WI38 (cell line): Measurements from ENCODE around the gene KIAA0513.

Source experiments
- H3K4me3 ChIP-seq: 2 replicates; pipeline ENCODE4 v1.5.1; 2011; ENCODE audit warnings: low read depth, mild to moderate bottlenecking, control low read depth, low read length
- CTCF ChIP-seq: IDR thresholded peaks from 2 replicates; pipeline ENCODE4 v1.5.1; 2012; ENCODE audit warnings: low read depth, mild to moderate bottlenecking, control low read depth, low read length

Gene KIAA0513

GRCh38 chr16:84999200-84999599 lies 28.4 kb upstream of the KIAA0513 start:
- H3K4me3 ChIP-seq, result 0 out of 2 replicates have a peak overlapping the region, but pooled peaks have one; percentile 6
- no peak for TF ChIP-seq CTCF

GRCh38 chr16:84999857-85000480 lies 27.6 kb upstream of the KIAA0513 start:
- H3K4me3 ChIP-seq, result no peak overlapping the region
- no peak for TF ChIP-seq CTCF

GRCh38 chr16:85002099-85002541 lies 25.5 kb upstream of the KIAA0513 start:
- no peak overlapping the region for H3K4me3 ChIP-seq
- no peak for TF ChIP-seq CTCF

DNA sequence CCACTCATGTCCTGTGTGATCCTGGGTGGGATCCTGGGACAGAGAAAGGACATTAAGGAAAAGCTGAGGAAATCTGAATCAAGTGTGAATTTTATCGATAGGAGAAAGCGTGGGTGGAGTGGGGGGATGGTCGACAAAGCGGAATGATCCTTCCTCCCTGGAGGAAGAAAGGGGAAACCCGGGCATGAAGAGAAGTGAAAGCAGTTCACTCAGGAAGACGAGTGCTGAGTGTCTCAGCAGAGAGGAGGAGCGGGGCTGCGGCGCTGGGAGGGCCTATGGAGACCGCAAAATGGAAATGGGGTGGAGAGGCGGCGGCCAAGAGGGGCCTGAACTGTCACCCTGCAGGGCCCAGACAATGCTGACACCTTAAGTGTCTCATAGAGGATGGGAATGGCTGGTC lies 25.0 kb upstream of the KIAA0513 start:
- no peak overlapping the region for H3K4me3 ChIP-seq
- no peak for TF ChIP-seq CTCF

DNA sequence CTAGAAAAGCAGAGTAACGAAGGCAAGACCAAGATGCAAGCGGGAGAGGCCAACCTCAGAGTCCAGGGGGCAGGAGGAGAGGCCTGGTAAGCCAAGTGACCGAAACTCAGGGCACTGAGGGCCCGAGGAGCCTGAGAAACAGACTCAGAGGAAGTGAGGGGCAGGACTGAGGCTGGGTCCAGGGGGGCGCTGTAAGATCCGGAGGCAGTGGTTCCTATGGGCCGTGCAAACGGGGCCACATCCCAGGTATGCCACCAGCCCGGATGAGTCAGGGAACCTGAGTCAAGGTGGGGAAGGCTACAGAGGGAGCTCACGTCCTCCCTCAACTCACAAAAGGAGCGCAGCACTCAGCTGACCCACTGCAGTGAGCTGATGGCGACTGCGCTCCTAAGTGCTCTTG lies 24.5 kb upstream of the KIAA0513 start:
- TF ChIP-seq CTCF, result no peak
- H3K4me3 ChIP-seq, result no peak overlapping the region

DNA sequence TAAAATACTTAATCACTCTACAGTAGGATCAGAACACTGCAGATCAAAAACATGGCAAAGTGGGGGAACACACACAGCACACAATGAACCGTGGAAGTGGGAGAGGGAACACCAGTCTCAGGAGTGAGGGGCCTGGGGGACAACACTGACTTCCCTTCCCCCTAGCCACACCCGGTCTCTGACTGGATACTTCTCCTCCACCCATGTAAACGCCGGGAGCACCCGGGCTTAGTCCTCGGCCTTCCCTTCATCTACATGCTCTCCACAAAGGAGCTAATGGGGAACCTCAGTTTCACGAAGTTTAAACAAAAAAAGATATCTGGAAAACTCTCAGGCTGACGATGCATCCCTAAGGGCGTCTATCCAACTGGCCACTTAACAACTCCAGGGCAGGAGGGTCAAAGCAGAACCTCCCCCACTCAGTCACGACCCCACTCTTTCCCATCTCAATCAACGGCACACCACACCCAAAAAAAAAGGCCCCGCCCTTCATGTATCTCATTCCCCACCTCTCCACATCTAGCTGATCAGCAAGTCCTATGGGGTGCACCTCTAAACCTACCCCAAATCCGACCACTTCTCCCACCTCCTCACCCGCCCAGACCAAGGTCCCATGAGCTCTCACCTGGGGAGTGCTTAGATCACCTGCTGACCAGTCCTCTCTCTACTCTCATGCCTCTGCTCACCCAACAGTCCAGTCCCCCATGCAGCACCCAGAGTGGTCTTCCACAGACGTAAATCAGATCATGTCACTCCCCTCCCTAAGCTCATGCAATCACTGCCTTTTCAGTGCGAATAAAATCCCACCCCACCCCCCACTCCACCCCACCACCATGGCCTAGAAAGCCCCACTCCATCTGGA lies 23.6 kb upstream of the KIAA0513 start:
- peak overlapping the region; percentile 36 for H3K4me3 ChIP-seq
- no peak for TF ChIP-seq CTCF

DNA sequence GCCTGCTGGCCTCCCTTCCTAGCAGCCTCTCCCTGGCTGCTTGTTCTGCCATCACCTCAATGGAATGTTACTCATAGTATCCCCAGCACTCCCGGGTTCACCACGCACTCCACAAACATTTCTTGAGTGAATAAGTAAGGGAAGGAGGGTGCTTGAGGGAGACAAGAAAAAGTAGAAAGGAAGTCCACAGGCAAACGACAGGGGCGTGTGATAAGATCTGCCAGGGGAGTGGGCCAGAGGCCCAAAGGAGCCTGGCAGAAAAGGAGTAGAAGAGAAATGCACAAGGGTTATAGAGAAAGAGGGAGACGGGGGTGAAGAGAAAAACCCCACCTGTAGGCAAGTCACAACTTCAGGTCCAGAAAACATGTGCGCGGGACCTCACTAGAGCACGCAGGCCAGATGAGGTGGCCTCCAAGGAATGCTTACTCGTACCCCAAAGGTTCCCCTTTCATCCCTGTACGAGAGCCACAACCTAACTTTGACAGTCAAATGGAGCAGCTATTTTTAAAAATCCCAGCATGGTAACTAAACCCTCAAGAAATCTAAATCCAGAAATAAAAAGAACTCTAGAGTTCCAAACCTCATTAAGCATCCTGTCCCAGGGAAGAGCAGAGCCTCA lies 22.9 kb upstream of the KIAA0513 start:
- TF ChIP-seq CTCF, result no peak
- H3K4me3 ChIP-seq, result peak overlapping the region; percentile 23
